ENCODE measurements around the gene MBL2.

MBL2 gene

DNA sequence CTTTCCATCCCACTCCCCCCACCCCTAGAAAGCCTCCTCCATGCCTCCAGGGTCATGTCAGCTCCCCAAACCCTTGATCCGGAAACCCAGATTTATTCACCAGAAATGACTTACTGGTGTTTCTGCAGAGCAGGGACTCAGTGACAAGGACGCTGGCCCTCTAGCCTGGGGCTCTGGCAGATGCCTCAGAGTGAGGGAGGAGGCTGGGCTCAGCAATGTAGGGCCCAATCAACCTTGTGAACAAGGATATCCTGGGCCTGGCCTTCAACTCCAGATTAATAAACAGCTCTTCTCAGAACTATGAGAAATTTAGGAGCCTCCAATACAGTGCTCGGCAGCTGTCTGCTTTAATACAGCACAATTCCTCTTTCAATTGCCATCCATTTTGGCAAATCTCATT is at the start of gene MBL2:
Gene MBL2 (minus strand): TSS at position 162 of the 400 bp plus-strand sequence. CDS start 1,149 bp downstream, outside the sequence.
- DNase-seq: no peak

DNA sequence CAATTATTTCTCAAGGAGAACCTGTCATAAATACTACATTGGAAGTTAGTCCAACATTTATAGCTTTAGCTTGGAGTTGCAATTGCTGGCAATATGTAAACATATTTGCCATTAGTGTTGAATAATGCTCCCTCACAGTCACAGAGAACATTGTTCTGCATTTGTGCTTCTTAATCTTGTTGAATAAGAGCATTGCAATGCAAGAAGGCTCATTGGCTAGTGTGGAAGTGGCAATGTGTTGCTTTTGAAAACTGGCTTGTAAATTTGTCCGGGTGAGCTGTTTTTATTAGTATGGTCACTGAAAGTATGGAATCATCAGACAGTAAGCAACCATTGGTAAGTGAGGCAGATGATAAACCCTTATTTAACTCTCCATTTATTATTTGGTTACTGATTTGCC is 47.7 kb upstream of the MBL2 start:
- no peak for DNase-seq

DNA sequence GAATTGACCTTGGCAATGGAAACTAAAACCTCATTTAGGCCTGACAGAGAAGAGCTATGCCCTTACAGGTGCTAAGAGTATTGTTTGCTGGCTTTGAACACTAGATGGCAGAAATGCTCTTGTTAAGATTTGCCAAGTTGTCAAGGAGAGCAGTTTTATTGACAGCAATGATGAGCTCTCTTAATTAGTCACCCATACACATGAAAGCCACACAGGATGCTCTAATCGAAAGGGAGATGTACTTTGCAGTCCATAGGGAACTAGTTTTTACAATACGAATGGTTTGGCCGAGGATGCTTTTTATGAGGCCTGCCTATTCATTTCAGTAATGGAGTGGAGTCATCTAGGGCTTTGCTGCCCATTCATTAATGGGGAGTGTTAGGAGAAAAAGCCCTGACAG is 45.4 kb upstream of the MBL2 start:
- DNase-seq: no peak

DNA sequence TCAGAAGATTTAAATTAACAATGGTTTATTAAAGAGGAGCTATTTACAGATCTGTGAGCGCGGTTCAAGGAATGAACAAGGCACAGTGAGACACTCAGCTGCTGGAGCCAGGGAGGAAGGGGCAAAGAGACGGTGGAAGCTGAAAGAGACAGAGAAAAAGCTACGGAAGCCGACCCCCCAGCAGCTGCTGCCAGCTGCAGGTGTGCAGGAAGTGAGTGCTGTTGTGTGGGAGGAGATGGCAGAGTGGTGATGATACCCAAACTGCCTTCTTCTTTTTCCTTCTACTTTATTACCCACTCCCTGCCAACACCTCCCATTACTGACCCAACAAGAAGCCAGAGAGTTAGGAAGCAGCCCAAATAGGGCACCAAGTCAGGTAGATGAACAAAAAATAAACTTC is 41.9 kb upstream of the MBL2 start:
- DNase-seq: no peak

DNA sequence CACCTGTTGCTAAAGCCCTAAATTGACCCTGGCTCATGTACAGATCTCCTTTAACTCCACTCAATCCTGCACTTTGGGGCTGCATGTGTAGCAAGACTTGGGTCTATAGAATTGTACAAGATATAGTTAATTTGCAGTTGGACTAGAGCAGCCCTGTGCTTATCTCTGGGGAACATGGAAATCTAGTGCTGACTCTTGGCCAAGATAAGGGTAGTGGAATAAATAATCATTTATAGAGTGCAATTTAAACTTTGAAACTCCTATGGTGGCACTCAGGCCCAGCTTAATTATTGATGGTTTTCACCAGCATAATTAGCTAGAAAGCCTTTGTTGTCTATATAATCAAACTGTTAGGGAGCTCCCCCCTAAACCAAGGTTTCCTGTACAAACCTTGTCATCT is 39.2 kb upstream of the MBL2 start:
- DNase-seq: no peak

DNA sequence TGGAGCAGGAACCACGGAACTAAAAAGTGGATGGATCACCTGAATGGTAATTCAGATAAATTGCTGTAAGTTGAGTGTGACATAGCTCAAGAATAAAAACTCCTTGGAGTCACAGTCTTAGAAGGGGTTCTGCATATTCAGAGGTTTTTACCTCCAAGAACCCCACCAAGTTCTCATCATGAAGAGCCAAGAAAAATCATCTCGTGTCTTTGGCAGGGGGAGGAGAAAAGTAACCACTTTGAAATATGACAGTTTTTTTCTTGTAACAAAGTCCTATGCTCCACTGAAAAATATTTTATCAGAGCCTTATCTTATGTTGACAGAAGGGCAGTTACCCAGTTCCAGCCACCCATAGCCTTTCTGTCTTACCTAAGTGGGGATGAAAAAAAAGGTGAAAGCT is 38.2 kb upstream of the MBL2 start:
- DNase-seq: no peak

DNA sequence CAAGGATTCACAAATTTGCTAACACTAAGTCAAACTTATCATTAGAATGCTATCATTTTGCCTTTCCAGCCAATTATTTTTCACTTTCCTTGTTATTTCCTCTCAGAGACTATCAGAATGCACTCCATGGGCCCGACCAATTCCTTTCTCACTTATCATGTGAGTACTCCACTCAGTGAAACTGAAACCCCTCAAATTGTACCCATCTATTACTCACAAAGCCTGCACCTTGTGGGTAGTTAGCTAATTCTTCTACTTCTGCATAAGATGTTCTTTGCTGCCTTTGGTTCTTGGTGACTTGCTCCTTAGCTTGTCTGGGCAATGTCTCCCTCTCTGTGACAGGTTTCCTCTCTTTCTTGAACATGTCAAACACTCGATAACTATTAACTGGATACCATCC is 35.2 kb upstream of the MBL2 start:
- no peak for DNase-seq

DNA sequence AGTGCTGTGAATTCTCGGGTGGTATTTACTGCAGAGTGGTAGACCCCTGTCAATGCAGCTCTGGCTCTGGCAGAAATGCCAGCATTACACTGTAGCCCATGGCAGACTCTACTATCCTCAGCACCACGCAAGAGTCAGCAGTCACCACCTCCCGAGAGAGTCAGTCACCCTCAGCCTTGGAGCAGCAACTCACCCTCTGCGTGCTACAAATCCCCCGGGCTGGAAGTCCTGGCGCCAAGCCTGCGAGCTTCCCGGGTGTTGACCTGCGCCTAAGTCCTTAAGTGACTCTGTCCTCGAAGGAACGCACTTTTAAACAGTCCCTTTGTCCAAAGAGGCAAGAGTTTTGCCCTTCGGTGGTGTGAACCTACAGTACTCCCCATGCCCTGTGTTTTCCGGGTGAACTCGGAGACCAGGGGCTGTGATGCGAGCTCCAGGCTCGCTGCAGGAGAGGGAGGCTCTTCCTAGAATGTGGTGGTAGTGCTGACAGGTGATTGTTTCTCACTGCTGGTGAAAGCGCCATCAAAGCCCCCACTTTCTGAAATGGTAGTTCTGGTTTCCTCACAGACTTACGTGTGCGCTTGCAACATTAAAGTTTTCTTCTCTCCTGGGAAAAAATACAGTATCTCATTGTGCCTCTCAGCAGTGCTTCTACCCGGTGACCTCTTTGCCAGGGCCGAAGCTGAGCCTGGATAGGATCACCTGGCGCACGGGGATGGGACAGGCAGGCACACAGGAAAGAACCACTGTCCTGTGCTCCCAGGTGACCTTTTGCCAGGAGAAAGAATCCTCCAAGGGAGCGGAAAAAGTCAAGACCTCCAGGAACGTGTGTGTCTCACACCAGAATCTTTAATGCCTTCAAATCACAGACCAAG is 33.1 kb upstream of the MBL2 start:
- DNase-seq: no peak

DNA sequence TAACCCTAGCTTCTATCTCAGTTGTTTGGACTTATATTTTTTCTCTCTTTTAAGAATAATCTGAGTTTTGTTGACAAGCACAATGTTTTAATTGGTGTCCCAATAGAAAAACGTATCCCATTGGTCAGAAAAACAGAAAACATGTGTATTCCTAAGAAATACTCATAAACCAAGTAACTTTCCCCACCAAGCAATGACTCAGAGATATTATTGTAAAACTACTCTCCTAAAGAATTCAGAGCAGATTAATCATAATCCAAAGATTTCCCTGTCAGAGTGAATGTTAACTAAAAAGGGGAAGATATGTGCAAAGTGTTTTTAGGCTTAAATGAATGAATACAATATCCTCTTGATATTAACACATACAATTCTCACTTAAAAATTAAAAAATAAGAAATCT is 29.4 kb upstream of the MBL2 start:
- no peak for DNase-seq

DNA sequence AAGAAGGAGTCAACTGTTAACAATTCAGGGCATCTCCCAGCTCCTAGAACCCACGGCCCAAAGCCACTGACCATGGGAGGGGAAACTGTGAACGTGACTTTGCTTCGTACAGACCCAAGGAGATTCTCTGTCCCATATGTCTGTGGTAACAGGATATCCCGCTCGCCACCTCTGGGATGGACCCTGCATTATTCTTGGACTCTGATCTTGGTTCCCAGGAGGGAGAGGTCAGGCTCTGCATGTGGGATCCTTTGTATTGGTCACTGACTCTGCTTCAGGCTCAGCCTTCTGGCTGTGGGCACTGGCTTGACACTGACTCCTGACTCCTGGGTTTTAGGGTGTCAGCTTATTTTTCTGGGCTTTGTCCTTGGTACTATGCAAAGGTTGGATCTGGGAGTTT is 13.5 kb upstream of the MBL2 start:
- DNase-seq: no peak

DNA sequence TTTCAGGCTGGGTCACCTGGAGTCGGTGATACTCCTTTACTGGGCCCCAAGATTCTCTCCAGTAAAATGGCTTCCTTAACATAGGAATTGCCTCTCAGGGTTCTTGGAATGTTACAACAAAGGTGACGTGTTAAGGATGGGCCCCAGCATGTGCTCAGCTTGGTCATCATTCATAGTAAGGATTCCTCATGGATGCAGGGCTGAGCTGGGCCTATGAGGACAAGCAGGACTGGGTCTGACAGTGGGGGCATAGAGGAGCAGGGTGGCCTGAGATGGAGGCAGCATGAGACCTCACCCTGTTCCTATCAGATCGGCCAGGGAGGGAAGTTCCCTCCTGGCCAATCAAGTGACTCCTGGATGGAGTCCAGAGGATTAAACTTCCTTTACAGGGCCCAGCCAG is 12.8 kb upstream of the MBL2 start:
- no peak for DNase-seq

DNA sequence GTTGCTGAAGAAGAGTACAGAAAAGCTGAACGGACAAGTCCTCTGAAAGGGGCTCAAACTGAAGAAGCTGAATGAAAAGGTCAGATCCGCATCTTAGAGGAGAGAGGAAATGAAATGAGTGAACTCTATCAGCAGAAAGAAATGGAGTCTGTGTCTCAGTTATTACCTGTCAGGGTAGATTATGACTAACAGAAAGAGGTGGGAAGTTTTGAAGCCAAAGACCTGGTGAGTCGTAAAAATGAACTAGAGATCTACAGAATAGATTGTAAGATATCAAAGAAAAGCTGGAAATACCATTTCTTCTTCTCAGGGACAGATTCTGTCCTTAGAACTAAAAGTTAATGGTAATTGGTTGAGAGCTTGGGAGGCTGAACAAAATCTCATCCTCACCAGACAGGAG is 11.1 kb upstream of the MBL2 start:
- DNase-seq: no peak

DNA sequence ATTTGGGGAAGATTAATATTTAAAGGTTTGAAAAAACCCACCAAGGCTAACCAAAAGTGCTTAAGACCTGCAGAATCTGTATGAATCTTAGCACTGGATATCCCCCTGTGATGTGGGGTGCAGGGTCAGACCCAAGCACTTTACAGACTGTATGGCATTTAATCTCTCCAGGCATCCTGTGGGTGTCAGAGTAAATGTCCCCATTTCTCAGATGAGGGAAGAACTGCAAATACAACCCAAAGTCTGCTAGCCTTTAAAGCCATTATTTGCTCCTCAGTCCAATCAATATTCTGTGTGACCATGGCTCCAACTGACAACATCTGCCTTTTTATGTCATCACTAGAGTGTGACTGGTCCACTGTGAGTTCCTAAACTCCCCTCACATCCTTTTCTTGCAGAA is 10.0 kb upstream of the MBL2 start:
- DNase-seq: no peak

DNA sequence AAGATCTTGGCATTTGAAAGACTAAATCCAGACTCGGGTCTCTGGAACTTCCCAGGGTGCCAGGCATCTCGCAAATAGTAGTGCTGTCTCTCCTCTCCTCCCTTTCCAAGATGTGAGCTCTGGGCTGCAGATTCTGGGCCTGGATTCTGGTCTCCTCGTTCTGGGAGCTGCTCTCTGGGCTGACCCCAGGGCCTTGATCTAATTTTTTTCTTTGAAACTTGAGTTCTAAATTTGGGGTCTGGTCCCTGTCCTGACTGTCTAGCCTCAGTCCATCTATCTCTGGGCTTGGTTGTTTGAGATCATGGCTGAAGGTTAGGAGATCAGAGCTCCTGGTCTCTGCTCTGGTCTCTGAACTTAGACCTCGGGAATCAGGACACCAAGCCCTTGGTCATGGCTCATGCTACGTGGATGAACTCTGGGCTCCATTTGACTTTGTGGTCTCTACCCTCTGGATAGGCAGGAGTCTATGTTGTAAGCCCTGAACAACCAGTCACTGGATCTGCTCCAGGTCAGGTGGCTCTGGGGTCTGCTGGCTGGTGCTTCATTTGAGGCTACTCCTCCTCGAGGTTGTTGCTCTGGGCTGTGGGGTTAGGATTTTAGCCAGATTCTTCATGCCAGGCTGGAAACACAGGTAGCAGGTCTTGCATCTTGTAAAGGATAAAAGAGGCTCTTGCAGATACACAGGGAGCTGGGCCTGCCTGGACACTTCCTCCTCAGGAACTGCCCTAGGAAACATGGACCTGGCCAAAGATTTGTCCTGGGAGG is 8.0 kb upstream of the MBL2 start:
- no peak for DNase-seq

DNA sequence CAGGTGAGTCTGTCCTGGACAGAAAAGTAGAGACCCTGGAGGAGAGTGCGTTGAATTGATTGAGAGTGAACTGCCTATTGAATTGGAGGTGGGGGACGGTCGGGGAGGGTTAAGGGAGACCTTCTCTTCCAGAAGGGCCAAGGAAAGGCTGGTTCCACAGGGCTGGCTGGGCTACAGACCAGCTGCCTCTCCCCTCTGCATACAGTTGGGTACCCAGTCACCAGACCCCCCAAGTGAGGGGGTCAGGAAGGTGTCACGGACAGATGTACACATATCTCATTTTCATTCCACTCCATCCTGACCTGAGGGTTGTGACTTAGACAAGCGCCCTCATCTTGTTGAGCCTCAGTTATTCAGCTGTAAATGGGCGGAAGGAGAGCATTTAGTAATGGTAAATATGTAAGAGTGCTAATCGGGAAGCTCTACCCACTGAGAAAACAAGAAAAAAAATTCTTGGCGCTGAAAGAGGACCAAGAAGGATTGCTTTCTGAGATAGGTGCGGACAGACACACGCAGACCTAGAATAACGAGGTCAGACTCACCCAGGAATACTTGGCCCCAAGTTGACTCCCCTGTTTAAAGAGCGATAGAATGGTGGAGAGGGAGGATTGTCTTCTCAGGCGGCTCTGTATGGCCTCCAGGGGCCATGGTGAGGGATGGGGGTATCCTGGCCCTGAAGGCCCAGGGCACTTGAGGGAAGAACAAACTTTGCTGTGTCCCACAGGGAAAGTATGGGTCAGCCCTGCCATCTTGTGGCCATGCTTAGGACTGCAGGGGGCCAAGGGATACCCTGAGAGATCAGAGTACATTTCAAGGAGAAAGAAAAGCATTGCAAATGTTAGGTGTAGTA is 7.2 kb upstream of the MBL2 start:
- no peak for DNase-seq

DNA sequence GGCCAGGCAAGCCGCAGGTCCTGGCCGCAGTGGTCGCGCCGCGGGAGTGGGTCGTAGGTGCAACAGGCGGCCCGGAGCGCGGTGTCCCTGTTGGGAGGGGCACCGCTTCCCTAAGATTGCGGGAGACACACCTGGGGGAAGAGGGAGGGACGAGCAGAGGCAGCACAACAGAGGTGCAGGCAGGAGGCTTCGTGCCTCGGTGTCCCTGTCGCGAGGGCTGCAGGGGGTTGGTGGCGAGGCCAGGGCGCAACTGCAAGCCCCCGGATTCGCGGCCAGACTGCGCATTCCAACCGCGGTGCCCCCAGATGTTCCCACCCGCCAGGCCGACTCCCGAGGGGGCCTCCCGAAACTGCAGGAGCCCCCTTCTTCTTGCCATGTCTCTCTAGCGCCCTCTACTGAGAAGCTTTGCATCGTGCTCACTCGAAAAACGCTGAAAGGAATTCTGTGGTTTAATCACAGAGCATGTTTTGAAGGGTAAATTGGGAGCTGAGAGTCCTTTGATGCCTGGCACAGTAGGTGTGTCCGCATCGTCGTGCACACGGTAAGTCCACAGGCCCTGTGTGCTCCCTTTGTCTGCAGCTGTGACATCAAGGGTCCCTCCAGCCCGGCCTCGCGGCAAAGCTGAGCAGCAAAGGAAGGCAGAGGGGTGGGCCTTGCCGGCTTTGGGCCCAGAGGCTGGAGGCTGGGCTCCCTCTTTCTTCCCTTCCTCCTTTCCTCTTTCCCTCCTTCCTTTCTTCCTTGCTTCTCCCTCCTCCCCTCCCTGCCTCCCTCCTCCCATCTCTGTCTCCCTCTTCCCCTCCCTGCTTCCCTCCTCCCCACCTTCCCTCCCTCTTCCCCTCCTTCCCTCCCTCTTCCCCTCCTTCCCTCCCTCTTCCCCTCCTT is 6.2 kb upstream of the MBL2 start:
- DNase-seq: no peak

DNA sequence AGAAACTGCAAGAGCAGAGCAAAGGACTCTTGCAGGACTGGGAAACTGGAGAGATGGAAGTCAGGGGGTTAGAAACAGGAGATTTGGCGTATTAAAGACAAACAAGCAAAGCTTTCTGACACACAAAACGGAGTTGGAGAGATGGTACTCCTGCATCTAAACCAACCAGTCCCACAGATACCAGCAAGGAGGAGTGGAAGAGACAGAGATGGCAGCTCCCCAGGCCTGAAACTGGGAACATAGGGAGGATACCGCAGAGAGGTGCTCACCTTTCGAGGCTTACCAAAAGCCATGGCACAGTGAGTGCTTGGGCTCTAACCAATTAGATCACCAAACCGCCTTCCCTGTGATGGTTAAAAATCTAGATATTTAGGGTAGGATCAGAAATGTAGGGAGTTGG is 4.8 kb upstream of the MBL2 start:
- DNase-seq: no peak

DNA sequence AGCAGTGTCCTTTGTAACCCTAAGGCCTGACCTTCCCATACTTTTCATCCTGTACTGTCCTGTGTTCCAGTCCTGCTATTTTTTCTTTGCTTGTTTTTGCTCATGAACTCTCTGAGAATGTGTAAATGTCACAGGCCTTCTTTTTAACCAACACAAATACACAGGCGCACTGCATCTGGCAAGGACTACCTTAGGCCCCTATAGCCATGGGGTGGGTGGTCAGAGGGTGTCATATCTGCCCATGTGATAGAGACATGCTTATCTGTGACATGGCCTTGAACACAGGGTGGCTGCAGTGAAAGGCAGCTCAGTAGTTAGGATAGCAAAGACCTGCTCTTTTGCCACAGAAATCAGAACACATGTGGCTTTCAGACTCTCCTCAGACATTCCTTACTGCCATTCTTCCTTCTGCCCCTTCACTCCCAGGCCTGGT is 3.9 kb upstream of the MBL2 start:
- DNase-seq: no peak

DNA sequence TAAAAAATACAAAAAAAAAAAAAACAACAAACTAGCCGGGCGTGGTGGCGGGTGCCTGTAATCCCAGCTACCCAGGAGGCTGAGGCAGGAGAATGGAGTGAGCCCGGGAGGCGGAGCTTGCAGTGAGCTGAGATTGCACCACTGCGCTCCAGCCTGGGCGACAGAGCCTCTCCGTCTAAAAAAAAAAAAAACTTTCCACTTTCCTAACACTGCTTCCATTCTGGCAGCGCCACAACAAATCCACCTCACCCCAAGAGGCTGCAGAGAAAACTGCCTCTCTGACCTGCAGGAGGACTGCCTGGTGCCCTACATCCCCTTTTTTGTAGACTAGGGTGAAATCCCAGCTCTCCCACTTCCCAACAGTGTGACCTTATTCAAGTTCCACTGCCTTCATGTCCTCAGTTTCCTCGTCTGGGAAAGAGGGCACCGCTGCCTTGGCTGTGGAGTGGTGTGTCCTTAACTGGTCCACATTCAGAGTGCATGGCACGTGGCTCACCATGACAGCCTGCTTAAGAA is 2.6 kb upstream of the MBL2 start:
- DNase-seq: no peak

DNA sequence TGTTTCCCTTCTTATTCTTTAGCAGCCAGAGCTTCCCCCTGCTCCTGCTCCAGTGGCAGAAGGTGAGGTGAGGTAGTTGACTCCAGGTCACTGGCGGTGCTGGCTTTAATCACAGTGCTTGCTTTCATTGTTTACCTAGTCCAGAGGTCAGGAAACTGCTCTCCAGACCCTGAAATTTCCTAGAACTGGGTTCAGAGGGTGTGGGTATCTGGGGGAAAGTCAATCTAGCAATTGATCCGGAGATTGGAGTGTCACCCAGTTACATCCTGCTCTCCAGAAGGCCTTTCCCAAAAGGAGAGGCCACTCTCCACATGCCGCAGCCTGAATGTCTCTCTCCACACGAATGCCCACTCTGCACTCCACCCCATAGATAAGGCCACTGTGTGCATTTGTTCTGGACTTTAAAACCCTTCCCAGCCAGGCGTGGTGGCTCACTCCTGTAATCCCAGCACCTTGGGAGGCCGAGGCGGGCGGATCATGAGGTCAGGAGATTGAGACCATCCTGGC is 2.1 kb upstream of the MBL2 start:
- DNase-seq: no peak

DNA sequence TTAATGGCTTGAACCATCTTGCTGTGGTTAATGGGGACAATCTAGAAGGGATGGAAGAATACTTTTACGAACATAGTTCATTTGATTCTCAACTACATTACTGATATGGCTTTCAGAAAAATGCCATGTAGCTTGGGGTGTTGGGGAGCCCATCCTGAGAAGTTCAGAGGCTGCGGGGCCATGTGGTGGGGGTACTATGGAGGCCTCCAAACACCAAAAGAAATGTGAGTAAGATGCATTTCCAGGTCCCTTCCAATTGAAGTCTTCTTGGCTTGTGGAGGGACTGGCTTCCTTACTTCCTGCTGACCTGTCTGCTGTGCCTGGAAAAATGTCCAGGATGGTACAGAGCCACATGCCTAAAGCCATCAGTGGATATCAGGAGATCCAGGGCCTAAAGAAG is 1.6 kb upstream of the MBL2 start:
- no peak for DNase-seq
